LNCaP clone FGC (cell line): ENCODE results near the gene AVPI1.
"Not testable (repeated sequence)": the region's sequence is repeated elsewhere in the genome, so short reads cannot be mapped to it uniquely, and the experiment has no call there.

Experiments
- DNase-seq: peaks from one replicate; pipeline ENCODE4 v3.0.0-alpha.2; 2011; ENCODE audit warnings: low read depth
- H3K4me3 ChIP-seq: 2 replicates; pipeline ENCODE4 v1.5.1; 2011; ENCODE audit warnings: mild to moderate bottlenecking, low read depth, low read length, control low read depth
- CTCF ChIP-seq: IDR thresholded peaks from 2 replicates; pipeline ENCODE4 v1.5.1; 2012; ENCODE audit warnings: mild to moderate bottlenecking; ENCODE audit not compliant: control insufficient read depth, insufficient read depth; ENCODE audit errors: extremely low read depth

AVPI1 gene

GRCh38 chr10:97648562-97649404 lies 38.3 kb downstream of the AVPI1 start:
- H3K4me3 ChIP-seq = no peak overlapping the region
- TF ChIP-seq CTCF = no peak
- DNase-seq = no peak

- no peak for TF ChIP-seq CTCF
- H3K4me3 ChIP-seq = no peak overlapping the region
- no peak for DNase-seq
Measured at GRCh38 chr10:97647556-97647955, 39.5 kb downstream of the AVPI1 start.

DNA sequence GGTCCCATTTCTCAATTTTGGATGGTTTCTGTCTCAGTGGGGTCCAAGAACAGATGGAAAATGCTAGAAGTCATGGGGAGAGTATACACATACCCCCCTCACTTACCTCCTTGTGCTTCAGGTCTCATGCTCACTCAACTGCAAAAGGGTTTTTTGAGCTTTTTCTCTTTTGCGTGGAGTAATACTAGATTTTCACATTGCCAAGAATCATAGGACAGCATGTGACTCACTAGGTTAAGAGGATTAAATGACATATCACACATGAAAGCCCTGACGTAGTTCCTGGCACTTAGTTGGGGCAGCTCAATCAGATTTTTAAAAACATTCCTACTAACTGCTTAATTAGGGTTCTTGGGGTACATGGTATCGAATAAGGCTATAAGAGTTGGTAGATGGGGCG lies 42.1 kb downstream of the AVPI1 start:
- H3K4me3 ChIP-seq = no peak overlapping the region
- DNase-seq = no peak
- TF ChIP-seq CTCF = no peak

DNA sequence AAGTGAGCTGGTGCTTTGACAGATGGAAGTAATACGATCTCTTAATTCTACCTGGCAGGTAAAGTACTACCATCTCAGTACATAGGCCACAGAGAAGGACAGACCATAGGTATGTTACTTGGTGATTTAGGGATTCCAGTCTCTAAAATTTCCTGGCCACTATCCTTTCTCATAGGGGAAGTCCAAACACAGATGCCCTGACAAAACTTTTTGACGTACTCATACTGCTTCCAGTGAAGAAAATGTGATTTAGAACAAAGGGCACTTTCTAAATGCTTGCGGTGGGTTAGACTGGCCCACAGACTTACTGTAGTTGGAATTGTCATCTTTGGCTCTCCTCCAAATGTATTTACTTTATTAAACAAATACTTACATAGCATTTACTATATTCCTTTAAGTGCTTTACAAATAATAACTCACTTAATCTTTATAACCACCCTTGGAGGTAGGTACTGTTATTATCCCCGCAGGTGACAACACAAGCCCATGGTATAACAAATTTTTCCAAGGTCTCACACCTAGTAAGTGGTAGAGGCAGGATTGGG lies 43.5 kb downstream of the AVPI1 start:
- H3K4me3 ChIP-seq = no peak overlapping the region
- DNase-seq = peak; percentile 65
- TF ChIP-seq CTCF = no peak

- H3K4me3 ChIP-seq, DNase-seq: not testable (repeated sequence)
Measured at GRCh38 chr10:97642471-97643159, 44.4 kb downstream of the AVPI1 start.

GRCh38 chr10:97640868-97641811 lies 45.9 kb downstream of the AVPI1 start:
- peak overlapping the region; percentile 82 for H3K4me3 ChIP-seq
- no peak for TF ChIP-seq CTCF
- no peak for DNase-seq
